Endothelial cell of umbilical vein (primary cell): ENCODE measurements around the gene C2CD3. TPM values are rescaled to one million over a fixed set of nuclear protein-coding genes. Genes with fewer than 3 reads are reported as not detected.

ENCODE experiments used
- BruUV-seq: library from RNA; stranded (reverse); fragments of 400-500 nt; replicated peaks from 2 replicates; lab custom pipeline; 2021; lab: Mats Ljungman, UMichigan
- CTCF ChIA-PET: fragments of 300-600, 350-600 bp; sonication (Branson Sonifier 250); formaldehyde crosslinking; loops from one replicate; lab custom pipeline; 2021; ENCODE audit warnings: antibody characterized with exemption, inconsistent platforms; lab: Charles Lee
- POLR2A ChIA-PET: fragments of 300-600, 350-600 bp; sonication (Branson Sonifier 250); formaldehyde crosslinking; loops from one replicate; lab custom pipeline; 2021; ENCODE audit warnings: antibody characterized with exemption, inconsistent platforms; lab: Charles Lee
- DNase-seq: peaks from one replicate; pipeline ENCODE4 v3.0.0-alpha.2; 2011; ENCODE audit warnings: low read depth, low spot score
- FAIRE-seq: peaks from 2 replicates; lab custom pipeline; 2011; peaks lifted over from hg19 to GRCh38; lab: Jason Lieb, UNC
- H2AFZ ChIP-seq: 2 replicates; pipeline ENCODE4 v1.6.0; 2012; ENCODE audit warnings: low read depth, low read length, control low read depth, inconsistent platforms
- H3K27ac ChIP-seq: 2 replicates; pipeline ENCODE4 v1.5.1; 2011; ENCODE audit warnings: low read depth, mild to moderate bottlenecking, control low read depth, low read length, moderate library complexity; ENCODE audit not compliant: insufficient read depth
- H3K27me3 ChIP-seq, 2 experiments: 2 replicates each; pipeline versions ENCODE4 v1.6.0 to v1.6.1; 2011; ENCODE audit warnings: low read length in 2 of 2, mixed read lengths in 1 of 2; ENCODE audit not compliant: control insufficient read depth in 2 of 2, insufficient read depth in 2 of 2
- H3K36me3 ChIP-seq, 2 experiments: 2 replicates in 1 of 2; 3 replicates in 1 of 2; pipeline ENCODE4 v1.5.1; 2011; ENCODE audit warnings: low read length in 2 of 2, mild to moderate bottlenecking in 1 of 2, moderate library complexity in 1 of 2; ENCODE audit not compliant: control insufficient read depth in 2 of 2, insufficient read depth in 2 of 2; ENCODE audit errors: extremely low read depth in 1 of 2
- H3K4me1 ChIP-seq: 3 replicates; pipeline ENCODE4 v1.5.1; 2011; ENCODE audit warnings: mild to moderate bottlenecking, low read length; ENCODE audit not compliant: control insufficient read depth, insufficient read depth; ENCODE audit errors: extremely low read depth
- H3K4me2 ChIP-seq: 2 replicates; pipeline ENCODE4 v1.6.1; 2011; ENCODE audit warnings: low read length, control low read depth, mixed read lengths; ENCODE audit not compliant: insufficient read depth
- H3K4me3 ChIP-seq, 3 experiments: fragments of 200-600 bp in 1 of 3; sonication (generic), shearing (Covaris generic) in 1 of 3; replicated peaks in 1 of 3; 2 replicates each; pipeline ENCODE4 v1.5.1; 2011 to 2016; ENCODE audit warnings: control low read depth in 3 of 3, low read length in 3 of 3, mild to moderate bottlenecking in 2 of 3, inconsistent platforms in 1 of 3, low read depth in 1 of 3, moderate library complexity in 1 of 3; ENCODE audit not compliant: insufficient read depth in 1 of 3
- H3K79me2 ChIP-seq: 2 replicates; pipeline ENCODE4 v1.6.0; 2012; ENCODE audit warnings: low read length, inconsistent platforms; ENCODE audit not compliant: control insufficient read depth, insufficient read depth
- H3K9ac ChIP-seq: replicated peaks from 2 replicates; pipeline ENCODE3; 2011; ENCODE audit warnings: low read length, control low read depth; ENCODE audit not compliant: insufficient read depth; ENCODE audit errors: extremely low read depth
- H3K9me1 ChIP-seq: replicated peaks from 3 replicates; pipeline ENCODE4 v1.6.0; 2011; ENCODE audit warnings: mild to moderate bottlenecking, low read length; ENCODE audit not compliant: control insufficient read depth, insufficient read depth; ENCODE audit errors: extremely low read depth
- H3K9me3 ChIP-seq: replicated peaks from 2 replicates; pipeline ENCODE4 v1.5.1; 2012; ENCODE audit warnings: low read length, inconsistent platforms; ENCODE audit not compliant: control insufficient read depth, insufficient read depth
- H4K20me1 ChIP-seq: replicated peaks from 2 replicates; pipeline ENCODE3; 2011; ENCODE audit warnings: mild to moderate bottlenecking, low read length; ENCODE audit not compliant: control insufficient read depth, insufficient read depth; ENCODE audit errors: extremely low read depth
- EZH2 ChIP-seq: IDR thresholded peaks from 2 replicates; pipeline ENCODE4 v1.6.1; 2012; ENCODE audit warnings: borderline replicate concordance, low read depth, mild to moderate bottlenecking, moderate library complexity, low read length, inconsistent platforms; ENCODE audit not compliant: severe bottlenecking
- FOS ChIP-seq: IDR thresholded peaks from 2 replicates; pipeline ENCODE4 v1.6.1; 2011; ENCODE audit warnings: mild to moderate bottlenecking, low read length, moderate library complexity, borderline replicate concordance; ENCODE audit not compliant: insufficient read depth
- GATA2 ChIP-seq: IDR thresholded peaks from 2 replicates; pipeline ENCODE4 v1.7.0; 2011; ENCODE audit warnings: low read depth, mild to moderate bottlenecking, moderate library complexity, mixed read lengths, low read length; ENCODE audit not compliant: insufficient read length, insufficient read depth
- JUN ChIP-seq: IDR thresholded peaks from 2 replicates; pipeline ENCODE4 v1.6.1; 2011; ENCODE audit warnings: borderline replicate concordance, low read depth; ENCODE audit not compliant: insufficient read length, insufficient read depth
- MYC ChIP-seq: IDR thresholded peaks from one replicate; pipeline ENCODE4 v1.6.1; 2011; ENCODE audit warnings: mild to moderate bottlenecking, low read depth, low read length
- POLR2A ChIP-seq: IDR thresholded peaks from 2 replicates; pipeline ENCODE4 v1.6.1; 2012; ENCODE audit warnings: low read depth, mild to moderate bottlenecking, control low read depth, low read length
- POLR2AphosphoS5 ChIP-seq: IDR thresholded peaks from 2 replicates; pipeline ENCODE4 v1.6.1; 2012; ENCODE audit warnings: low read depth, mild to moderate bottlenecking, control low read depth, low read length, moderate library complexity; ENCODE audit not compliant: insufficient read depth
- dilution Hi-C: fragments of 300-500 bp; cut with MboI; formaldehyde crosslinking; loops from one replicate; pipeline ENCODE4 v1.15.0; 2019; ENCODE audit warnings: low sequenced_read_pairs; ENCODE audit not compliant: extremely low pct_ligation_motif_present
- intact Hi-C: fragments of 100-400 bp; cut with micrococcal nuclease; formaldehyde crosslinking; loops from one replicate; pipeline ENCODE4 v1.10.0; 2022
- polyA plus RNA-seq, 4 experiments: library from polyadenylated mRNA; depleted of rRNA in 3 of 4; stranded (reverse) in 3 of 4; unstranded in 1 of 4; fragments of >200 nt; gene quantifications; 2 replicates each; pipeline versions ENCODE4 v1.2.1 to v1.2.3, GENCODE V29; 2011 to 2012; ENCODE audit warnings: missing spikeins in 1 of 4
- total RNA-seq: library from RNA; stranded (reverse); gene quantifications from 2 replicates; pipeline ENCODE4 v1.2.3, GENCODE V29; 2021
- TF ChIP-seq, protein P1 (sequence below): IDR thresholded peaks from 2 replicates; pipeline ENCODE4 v1.6.1; 2011; ENCODE audit not compliant: insufficient read depth, insufficient read length
- TF ChIP-seq, protein P2 (sequence below), 2 donors: IDR thresholded peaks; 1 replicate in 1 of 2; 2 replicates in 1 of 2; pipeline ENCODE4 v1.5.1; 2011; ENCODE audit warnings: low read length in 2 of 2, mild to moderate bottlenecking in 2 of 2, moderate library complexity in 2 of 2, control low read depth in 1 of 2, inconsistent platforms in 1 of 2, low read depth in 1 of 2; ENCODE audit not compliant: insufficient read depth in 1 of 2; ENCODE audit errors: extremely low read depth in 1 of 2

The C2CD3 gene
- total and polyA plus RNA-seq, 2 donors (not counting 3 experiments of a cell fraction or from before 2014, with no cell fraction given) = 12.9 to 36.6 TPM

DNA sequence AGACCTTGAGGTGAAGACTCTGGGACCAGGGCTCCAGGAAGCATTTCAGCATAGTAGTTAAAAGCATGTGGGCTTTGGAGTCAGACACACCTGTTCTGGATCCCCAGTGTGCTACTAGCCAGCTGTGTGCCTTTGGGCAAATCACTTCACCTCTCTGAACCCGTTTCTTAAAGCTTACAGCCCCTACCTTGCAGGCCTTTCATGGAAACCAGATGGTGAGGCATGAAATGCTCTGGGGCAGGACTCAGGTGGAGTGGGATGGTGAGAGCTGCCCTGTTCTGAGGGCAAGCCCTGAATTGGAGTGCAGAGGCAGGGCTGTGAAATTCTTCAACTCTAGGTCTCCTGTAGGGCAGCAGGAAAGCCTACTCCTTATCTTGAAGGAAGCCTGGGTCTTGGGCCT, 198.6 kb downstream of the C2CD3 start:
- Histone ChIP-seq H3K79me2 (no peaks in the 10 kb centered on the region), H3K9me1 (no peaks in the 10 kb centered on the region), H3K27me3 (no peaks in the 10 kb centered on the region), H3K4me3 (no peak overlapping the region), H3K27ac (no peak overlapping the region), H4K20me1 (no peaks in the 10 kb centered on the region), H3K9ac (no peak overlapping the region), H3K4me2 (no peak overlapping the region), H2AFZ (no peak overlapping the region), H3K36me3 (peaks cover 0 to 6% of the 10 kb centered on the region in 2 experiments), H3K4me1 (no peaks in the 10 kb centered on the region), H3K9me3 (no peaks in the 10 kb centered on the region)
- CTCF ChIA-PET = interaction anchor here (0.6 to 1.7 kb wide), 2 partner anchors 8 to 22 kb away, joined by 3 to 4 read pairs; no protein-coding TSS in a partner anchor
- DNase-seq = no peak
- dilution Hi-C loops (no loop called here), intact Hi-C loops (no loop called here)
- TF ChIP-seq JUN = no peak
- no TSS peak for BruUV-seq
- POLR2A ChIA-PET = interaction anchor here (0.5 kb wide), 1 partner anchor 173 kb away, joined by 4 read pairs; no protein-coding TSS in a partner anchor
- FAIRE-seq = no peak

DNA sequence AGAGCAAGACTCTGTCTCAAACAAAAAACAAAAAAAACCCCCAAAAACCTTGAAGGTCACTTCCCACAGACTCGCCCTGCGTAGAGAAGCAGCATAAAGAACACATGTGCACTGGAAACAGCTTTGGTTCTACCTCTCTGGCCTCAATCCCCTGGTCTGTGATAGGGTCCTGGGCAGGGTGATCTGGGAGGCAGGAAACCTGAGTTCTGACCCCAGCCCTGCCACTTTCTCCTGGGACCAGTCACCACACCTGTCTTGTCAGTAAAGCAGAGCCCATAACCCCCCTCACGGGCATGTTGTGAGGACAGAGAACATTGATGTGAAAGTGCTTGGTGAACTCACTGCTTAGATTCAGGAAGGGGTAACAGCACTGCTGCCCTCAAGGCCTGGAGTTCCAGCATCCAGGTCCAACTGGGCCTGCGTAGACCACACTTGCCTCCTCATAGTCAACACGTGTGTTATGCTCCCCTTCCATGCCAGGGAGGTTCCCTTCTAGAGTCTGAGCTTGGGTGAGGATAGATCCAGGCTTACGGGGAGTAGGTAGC, 199.6 kb downstream of the C2CD3 start:
- DNase-seq (no peak), FAIRE-seq (no peak)
- no peak for TF ChIP-seq GATA2
- TF ChIP-seq MYC = no peak
- TF ChIP-seq, protein P1, sequence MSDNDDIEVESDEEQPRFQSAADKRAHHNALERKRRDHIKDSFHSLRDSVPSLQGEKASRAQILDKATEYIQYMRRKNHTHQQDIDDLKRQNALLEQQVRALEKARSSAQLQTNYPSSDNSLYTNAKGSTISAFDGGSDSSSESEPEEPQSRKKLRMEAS = no peak
- TF ChIP-seq, protein P2, sequence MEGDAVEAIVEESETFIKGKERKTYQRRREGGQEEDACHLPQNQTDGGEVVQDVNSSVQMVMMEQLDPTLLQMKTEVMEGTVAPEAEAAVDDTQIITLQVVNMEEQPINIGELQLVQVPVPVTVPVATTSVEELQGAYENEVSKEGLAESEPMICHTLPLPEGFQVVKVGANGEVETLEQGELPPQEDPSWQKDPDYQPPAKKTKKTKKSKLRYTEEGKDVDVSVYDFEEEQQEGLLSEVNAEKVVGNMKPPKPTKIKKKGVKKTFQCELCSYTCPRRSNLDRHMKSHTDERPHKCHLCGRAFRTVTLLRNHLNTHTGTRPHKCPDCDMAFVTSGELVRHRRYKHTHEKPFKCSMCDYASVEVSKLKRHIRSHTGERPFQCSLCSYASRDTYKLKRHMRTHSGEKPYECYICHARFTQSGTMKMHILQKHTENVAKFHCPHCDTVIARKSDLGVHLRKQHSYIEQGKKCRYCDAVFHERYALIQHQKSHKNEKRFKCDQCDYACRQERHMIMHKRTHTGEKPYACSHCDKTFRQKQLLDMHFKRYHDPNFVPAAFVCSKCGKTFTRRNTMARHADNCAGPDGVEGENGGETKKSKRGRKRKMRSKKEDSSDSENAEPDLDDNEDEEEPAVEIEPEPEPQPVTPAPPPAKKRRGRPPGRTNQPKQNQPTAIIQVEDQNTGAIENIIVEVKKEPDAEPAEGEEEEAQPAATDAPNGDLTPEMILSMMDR (IDR thresholded peaks at IDR 0.05; ENCODE audit: extremely low read depth in 1 of 2, insufficient read depth in 1 of 2, low read depth in 1 of 2, low read length in 2 of 2) = no peak
- no peak for TF ChIP-seq POLR2AphosphoS5
- TF ChIP-seq EZH2 = no peak
- TF ChIP-seq JUN = no peak
- TF ChIP-seq FOS = no peak
- TF ChIP-seq POLR2A = no peak
- Histone ChIP-seq H3K9ac (no peak overlapping the region), H3K36me3 (peaks cover 0 to under 1% of the 10 kb centered on the region in 2 experiments), H3K9me3 (no peaks in the 10 kb centered on the region), H2AFZ (no peak overlapping the region), H3K4me2 (no peak overlapping the region), H3K27ac (no peak overlapping the region), H3K4me1 (no peaks in the 10 kb centered on the region), H3K27me3 (no peaks in the 10 kb centered on the region), H3K9me1 (no peaks in the 10 kb centered on the region), H3K79me2 (no peaks in the 10 kb centered on the region), H4K20me1 (no peaks in the 10 kb centered on the region), H3K4me3 (no peak overlapping the region)
- BruUV-seq = no TSS peak
- intact Hi-C loops = no loop called here
- dilution Hi-C loops = no loop called here
- ChIA-PET CTCF (interaction anchor here (1.7 kb wide), 1 partner anchor 7 kb away, joined by 4 read pairs; no protein-coding TSS in a partner anchor), POLR2A (no interaction called here)
